B cell (primary cell): ENCODE data around the gene VSIG10L.

ENCODE experiments used
- EZH2 ChIP-seq: IDR thresholded peaks from 2 replicates; pipeline ENCODE4 v1.6.1; 2012; ENCODE audit warnings: borderline replicate concordance, low read depth, mild to moderate bottlenecking, moderate library complexity, low read length; ENCODE audit not compliant: insufficient read depth, poor library complexity, severe bottlenecking
- TF ChIP-seq, protein P1 (sequence below): fragments of 200-600 bp; IDR thresholded peaks from one replicate; pipeline ENCODE4 v1.8.0; 2022; ENCODE audit warnings: antibody characterized with exemption, mild to moderate bottlenecking

DNA sequence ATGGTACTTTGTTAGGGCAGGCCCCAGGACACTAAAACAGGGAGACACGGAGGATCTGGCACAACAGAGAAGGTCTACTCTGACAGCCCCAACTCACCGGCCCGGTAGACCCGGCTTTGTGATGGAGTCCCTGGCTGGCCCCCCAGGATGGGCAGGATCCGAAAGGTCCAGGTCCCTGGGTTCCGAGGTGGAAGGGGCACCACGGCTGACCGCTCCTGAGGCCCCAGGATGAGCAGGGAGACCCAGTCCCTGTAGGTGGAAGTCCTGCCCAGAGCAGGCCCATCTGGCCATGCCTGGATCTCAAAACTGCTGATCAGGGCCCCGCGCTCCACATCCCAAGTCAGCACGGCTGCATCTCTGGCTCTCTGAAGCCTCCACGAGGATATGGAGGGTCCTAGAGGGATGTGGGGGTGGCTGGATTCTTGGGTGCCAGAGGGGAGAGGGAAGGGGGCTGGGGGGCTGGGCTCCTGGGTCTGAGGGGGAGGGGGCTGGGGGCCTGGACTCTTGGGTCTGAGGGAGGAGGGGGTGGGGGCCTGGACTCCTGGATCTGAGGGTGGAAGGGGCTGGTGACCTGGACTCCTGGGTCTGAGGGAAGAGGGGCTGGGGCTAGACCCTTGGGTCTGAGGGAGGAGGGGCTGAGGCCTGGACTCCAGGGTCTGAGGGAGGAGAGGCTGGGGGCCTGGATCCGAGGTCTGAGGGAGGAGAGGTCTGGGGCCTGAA lies 4.6 kb downstream of the VSIG10L start:
- TF ChIP-seq, protein P1, sequence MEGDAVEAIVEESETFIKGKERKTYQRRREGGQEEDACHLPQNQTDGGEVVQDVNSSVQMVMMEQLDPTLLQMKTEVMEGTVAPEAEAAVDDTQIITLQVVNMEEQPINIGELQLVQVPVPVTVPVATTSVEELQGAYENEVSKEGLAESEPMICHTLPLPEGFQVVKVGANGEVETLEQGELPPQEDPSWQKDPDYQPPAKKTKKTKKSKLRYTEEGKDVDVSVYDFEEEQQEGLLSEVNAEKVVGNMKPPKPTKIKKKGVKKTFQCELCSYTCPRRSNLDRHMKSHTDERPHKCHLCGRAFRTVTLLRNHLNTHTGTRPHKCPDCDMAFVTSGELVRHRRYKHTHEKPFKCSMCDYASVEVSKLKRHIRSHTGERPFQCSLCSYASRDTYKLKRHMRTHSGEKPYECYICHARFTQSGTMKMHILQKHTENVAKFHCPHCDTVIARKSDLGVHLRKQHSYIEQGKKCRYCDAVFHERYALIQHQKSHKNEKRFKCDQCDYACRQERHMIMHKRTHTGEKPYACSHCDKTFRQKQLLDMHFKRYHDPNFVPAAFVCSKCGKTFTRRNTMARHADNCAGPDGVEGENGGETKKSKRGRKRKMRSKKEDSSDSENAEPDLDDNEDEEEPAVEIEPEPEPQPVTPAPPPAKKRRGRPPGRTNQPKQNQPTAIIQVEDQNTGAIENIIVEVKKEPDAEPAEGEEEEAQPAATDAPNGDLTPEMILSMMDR = no peak
- no peak for TF ChIP-seq EZH2
